DMS153 treated with DMSO at 0.1 percent for 48 hours (cell line): Measurements from ENCODE around the gene MYDGF.
"Not testable (repeated sequence)": the region's sequence is repeated elsewhere in the genome, so short reads cannot be mapped to it uniquely, and the experiment has no call there.

ENCODE experiments used
- DNase-seq: peaks from one replicate; lab custom pipeline; 2025; ENCODE audit not compliant: unreplicated experiment; lab: John Stamatoyannopoulos, UW

The MYDGF gene

GRCh38 chr19:4700693-4700970, 30.5 kb upstream of the MYDGF start:
- no peak for DNase-seq

DNA sequence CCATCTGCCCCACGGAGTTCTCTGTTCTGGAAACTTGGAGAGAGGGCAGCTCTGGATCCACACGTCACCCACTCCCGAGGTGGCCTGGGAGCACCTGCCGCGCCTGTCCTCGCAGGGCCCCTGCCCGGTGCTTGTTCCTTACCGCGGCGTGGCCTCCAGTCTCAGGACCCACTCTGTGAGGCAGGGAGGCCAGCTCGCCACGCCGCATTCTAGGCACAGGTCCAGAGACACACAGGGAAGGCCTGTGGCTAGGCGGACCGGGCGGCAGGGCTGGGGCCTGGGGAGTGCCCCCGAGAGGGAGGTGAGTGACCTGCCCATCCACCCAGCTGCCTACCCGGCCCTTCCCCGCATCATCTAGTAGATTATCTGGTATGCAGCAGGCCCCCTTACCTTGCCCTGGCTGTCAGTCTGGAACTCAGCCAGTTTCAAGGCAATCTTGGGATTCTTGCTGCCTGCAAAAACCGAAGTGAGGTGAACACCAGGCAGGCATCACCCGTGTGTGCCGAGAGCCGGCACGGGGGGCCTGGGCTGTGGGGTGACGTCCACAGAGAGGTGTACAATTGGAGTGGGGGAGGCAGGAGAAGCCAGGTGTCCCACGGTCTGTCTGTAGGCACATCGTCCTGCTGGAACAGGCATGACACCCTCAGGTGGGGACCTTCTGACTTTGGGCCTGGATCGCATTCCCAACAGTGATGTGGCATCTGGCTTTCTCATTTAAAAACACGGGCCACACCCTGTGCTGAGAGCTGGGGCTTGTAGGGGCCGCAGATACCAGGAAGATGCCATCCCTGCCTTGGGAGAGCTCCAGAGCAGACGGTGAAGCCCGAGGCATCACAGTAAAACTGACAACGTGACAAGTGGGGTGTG, 29.9 kb upstream of the MYDGF start:
- DNase-seq = no peak

- DNase-seq = no peak
These were observed 27.2 kb upstream of the MYDGF start for GRCh38 chr19:4697304-4697703.

DNA sequence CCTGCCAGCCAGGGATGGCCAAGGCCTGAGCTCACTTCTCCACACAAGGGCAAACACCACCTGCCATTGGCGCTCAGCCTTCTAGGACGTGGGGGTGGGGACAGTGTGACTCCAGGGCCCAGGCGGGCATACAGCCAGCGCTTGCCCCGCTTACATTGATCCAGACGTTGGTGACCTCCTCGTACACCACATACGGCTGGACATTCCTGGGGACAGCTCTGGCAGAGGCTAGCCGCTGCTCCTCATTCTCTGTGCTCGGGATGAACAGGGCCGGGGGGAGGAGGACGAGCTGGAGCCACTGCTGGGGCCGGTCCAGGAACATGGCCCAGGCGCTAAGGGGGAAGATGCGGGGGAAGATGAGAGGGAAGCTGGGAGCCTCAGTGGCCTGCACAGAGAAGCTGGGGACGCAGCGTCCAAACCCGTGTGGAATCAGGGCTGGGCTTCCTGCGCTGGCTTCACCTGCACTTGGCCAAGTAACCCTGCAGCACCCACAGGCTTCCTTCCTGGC, 25.1 kb upstream of the MYDGF start:
- DNase-seq = no peak

GRCh38 chr19:4694211-4694987, 24.3 kb upstream of the MYDGF start:
- DNase-seq = no peak

- no peak for DNase-seq
These were observed 23.5 kb upstream of the MYDGF start for GRCh38 chr19:4693471-4694121.

DNA sequence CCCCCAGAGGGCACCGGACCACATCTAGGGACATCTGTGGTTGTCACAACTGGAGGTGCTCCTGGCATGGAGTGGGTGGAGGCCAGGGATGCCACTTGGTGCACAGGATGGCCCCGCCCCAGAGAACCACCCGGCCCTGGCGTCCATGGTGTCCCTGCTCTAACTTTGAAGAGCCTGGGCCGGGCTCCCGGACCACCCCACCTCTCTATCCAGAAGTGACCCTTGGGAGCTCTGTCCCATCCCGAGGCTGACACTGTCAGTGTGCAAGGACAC, 22.9 kb upstream of the MYDGF start:
- DNase-seq = no peak

GRCh38 chr19:4692251-4693077, 22.3 kb upstream of the MYDGF start:
- DNase-seq = no peak

- DNase-seq = no peak
These were observed 21.2 kb upstream of the MYDGF start for GRCh38 chr19:4691373-4691772.

DNA sequence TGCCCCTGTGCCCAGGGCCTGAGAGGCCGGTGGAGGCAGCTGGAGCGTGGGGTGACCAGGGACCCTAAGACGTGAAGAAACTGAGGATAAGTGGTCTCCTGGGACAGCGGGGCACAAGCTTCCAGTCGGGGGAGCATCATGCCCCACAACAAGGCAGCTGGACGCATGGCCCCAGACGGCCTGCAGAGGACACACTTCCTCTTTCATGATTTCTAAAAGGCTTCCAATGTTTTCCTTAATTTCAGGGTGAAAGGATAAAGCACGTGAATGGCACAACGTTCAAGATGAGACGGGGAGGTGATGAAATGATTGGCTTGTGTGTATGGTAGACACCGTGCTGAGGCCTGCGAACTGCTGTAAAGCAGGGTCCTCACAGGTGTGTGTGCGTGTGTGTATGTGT, 20.2 kb upstream of the MYDGF start:
- no peak for DNase-seq

DNA sequence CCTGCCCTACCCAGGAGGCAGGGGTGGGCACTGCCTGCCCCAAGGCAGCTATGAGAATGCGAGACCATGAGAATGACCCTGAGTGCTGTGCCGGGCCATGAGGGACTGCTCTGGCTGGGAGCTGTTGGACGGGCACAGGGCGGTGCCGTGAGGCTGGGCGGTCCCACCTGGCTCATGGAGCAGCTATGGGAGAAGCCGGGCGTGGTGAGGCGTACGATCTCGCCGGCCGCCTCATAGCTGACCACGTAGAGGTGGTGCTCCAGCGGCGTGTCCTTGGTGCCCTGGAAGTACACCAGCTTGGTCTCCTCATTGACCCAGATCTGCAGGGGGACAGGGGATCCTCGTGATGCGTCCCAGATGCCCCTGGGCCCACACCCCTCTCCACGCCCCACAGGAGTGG, 19.3 kb upstream of the MYDGF start:
- no peak for DNase-seq

DNA sequence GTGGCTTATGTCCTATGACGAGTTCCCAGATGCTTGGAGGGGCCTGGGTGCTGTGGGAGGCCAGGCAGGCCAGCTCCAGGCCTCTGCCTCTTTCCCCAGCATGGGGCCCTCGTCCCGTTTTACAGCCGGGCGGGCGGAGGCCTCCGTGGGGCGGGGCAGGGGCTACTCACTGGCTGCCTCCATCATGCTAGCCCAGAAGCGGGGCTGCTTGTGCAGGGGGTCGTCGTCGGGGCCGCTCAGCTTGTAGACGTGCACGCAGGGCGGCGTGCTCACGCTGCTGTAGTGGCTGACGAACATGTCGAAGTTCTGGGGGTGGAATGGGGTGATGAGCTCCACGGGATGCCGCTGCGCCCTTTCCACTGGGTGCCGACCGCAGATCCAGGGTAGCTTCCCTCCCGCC, 18.4 kb upstream of the MYDGF start:
- no peak for DNase-seq

DNA sequence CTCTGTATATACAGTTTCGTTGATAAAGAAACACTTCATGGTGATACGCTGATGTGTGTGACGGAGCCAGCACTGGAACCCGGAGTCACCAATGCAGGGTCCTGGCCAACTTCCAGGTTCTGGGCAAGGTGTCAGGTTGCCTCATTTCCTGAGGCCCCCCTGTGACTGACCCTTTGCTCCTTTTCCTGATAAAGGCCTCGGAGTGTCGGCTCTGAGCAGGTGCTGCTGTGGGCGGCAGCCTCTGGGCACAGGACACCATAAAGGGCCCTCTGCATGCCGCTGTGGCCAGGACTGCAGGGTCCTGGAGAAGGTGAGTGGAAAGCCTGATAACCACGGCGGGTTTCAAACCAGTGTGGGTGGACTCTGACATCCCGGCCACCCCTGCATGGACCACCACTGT, 17.3 kb upstream of the MYDGF start:
- DNase-seq = no peak

DNA sequence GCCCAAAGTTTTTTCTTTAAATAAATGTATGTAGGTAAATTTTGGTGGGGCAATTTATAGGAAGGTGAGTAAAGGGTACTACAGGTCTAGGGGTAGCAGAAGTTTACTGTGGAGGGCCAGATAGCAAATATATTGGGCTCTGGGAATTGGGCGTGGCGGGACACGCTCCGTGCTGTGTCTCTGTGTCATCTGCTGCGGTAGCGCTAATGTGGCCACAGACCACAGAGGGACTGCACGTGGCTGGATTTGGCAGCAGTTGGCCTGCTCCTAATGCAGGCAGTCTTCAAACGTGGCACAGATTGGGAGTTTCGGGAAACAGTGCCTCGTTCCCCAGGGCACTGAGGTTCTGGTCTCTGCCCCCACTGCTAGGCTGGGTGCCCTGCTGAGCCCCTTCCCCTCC, 16.6 kb upstream of the MYDGF start:
- DNase-seq = no peak

GRCh38 chr19:4684312-4685095, 14.4 kb upstream of the MYDGF start:
- no peak for DNase-seq

DNA sequence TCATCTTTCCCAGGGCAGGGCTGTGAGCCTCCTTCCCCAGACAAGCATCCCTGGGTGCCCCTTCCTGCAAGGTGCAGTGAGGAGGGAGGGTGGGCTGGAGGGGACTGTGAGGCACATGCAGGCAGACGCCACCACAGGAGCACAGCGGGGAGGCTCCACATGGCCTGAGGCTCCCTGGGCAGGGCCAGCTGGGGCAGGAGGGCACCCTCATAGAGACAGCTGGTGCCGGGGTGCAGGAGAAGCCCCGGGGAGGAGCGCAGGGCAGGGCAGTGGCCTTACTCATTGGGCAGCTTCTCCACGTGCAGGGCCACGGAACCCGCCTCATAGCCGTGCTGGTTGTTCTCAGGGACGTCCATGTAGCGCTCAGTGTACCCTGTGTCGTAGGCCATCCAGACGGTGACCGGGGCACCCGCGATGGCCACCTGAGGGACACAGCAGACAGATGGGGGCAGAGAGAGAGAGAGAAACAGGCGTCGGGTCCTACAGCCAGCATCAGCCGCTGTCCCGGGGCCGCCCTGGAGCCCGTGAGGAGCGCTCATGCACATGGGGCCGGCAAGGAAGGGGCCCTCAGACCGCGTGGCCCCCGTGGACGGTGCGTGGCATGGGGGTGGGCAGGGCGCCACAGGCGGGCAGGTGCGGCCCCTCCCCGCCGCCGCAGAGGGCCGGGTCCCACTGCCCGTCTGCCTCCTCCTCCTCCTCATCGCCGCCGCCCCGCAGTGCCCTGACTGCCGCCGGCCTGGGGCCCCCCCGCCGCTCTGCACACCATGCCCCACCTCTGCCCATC, 12.5 kb upstream of the MYDGF start:
- DNase-seq = no peak

DNA sequence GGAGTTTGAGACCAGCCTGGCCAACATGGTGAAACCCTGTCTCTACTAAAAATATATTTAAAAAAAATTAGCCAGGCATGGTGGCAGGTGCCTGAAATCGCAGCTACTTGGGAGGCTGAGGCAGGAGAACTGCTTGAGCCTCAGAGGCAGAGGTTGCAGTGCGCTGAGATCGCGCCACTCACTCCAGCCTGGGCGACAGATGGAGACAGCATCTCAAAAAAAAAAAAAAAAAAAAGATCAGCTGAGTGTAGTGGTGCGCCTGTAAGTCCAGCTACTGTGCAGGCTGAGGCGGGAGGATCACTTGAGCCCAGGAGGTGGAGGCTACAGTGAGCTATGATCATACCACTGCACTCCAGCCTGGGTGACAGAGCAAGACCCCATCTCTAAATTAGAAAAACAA, 9.9 kb upstream of the MYDGF start:
- not testable (repeated sequence) for DNase-seq

DNA sequence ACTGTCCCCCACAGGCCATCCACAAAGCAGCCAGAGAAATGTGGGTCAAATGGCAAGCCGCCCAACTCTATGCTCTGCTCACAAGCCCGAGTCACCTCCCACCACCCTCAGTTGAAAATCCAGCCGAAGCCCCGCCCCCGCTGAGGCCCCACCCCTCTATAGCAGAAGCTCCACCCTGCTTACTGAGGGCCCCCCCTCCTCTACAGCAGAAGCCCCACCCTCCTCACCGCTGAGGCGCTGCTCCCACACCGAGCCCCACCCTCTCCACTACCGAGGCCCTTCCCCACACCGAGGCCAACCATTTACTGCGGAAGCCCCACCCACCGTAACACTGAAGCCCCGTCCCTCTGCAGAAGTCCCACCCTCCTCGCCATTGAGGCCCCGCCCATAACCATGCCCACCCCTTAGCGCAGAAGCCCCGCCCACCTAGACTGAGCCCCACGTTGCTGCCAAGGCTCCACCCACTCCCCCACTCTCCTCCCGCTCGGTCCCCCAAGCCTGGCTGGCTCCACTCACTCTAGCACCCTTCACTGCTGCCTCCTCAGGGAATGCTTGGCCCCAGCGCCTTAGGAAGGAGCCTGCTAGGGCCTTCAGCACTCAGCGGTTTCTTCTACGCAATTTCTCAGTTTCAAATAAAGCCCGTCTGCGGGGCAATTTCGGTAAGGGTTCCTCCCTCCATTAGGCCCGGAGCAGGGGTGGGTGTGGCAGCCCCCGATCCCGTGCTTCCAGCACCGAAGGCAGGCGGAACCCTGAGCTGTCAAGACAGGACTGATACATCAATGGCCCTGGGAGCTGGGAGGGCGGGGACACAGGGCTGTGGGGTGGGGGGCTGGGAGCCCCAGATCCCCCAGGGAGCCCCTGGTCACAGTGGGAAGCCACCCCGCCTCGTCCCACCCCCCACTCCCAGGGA, 9.0 kb upstream of the MYDGF start:
- no peak for DNase-seq
